ENCODE results near the gene ENO2.

- TF ChIP-seq POLR2AphosphoS5 (IDR thresholded peaks at IDR 0.05; ENCODE audit: low read depth, low read length) = no peak
- TF ChIP-seq POLR2A (IDR thresholded peaks at IDR 0.05; ENCODE audit: low read depth, low read length) = no peak
- TF ChIP-seq TAF1 (IDR thresholded peaks at IDR 0.05; ENCODE audit: borderline replicate concordance, low read depth, low read length) = no peak
Observed at GRCh38 chr12:6963791-6964413, 49.5 kb downstream of the ENO2 start.
